ENCODE measurements around the gene SLC13A5.
"Not testable (repeated sequence)": the region's sequence is repeated elsewhere in the genome, so short reads cannot be mapped to it uniquely, and the experiment has no call there.

Gene SLC13A5

DNA sequence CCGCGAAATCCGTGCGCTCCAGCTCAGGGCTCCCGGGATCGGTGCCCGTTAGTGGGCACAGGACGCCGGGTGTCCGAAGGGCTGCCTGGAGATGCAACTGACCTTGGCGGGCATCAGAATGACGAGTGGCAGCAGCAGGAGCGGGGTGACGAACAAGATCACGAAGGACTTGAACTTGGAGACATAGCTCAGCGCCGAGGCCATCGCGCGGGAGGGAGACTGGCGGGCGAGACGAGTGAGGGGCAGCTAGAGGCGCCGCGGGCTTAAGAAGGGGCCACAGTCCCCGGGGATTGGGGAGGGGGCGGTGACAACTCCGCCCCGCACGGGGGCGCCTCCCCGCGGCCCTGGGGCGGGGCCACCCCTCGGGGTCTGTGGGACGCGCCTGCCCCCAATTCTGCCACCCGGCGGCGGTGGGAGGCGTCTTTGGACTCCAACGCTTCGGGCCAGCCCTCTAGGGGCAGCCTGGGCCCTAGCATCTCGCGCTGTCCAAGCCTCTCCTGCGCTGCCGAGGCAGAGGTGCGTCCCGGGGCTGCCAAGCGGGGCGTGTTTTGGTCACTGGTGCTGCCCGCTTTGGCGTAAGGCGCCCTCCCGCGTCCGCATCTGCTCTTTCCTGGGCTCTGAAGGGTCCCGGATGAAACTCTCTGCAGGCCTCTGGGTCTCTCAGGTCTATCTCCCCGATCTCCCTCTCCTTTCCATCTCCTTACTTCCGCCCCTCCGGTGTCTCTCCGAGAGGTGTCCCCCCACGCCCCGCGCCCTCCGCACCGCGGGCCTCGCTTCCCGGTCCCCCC lies at the start of gene SLC13A5:
SLC13A5 (minus strand) TSS at position 240 of the 788 bp plus-strand sequence; CDS start at position 204, 36 bp downstream.
- peak; percentile 82 for DNase-seq (ENCODE audit: low spot score)

DNA sequence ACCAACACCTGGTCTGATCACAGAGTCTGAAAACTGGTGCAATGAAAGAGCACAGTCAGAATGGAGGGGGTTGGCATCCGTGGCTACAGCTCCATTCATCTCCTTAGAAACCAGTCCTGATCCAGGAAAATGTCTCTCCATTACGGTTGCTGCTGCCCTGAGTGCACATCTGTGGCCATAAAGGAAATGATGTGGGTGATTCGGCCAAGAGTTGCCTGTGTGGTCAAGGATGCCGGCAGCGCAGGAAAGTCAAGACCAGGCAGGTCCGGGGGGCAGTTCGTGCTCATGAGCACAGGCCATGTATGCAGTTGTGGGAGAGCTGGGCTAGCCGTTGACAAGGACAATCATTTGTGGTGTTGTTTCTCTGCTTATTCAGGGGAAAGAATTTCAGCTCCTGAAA lies 48.6 kb upstream of the SLC13A5 start:
- no peak for DNase-seq (ENCODE audit: low spot score)

DNA sequence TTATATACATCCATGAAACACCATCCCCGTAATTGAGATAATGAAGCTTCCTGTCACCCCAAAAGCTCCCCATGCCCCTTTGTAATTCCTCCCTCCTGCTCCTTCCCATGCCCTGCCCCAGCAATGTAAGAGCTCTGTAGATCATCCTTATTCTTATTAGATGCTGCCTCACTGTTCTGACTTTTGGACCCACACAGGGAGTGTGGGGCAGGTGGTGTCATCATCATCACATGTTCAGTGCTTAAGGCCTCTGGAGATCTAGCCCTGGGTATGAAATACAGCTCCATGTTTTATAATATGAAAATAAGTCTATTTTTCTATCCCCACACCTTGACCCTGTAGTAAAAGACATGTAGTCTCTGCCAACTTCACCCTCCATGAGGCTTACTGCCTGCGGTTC lies 44.6 kb upstream of the SLC13A5 start:
- DNase-seq (ENCODE audit: low spot score): no peak

DNA sequence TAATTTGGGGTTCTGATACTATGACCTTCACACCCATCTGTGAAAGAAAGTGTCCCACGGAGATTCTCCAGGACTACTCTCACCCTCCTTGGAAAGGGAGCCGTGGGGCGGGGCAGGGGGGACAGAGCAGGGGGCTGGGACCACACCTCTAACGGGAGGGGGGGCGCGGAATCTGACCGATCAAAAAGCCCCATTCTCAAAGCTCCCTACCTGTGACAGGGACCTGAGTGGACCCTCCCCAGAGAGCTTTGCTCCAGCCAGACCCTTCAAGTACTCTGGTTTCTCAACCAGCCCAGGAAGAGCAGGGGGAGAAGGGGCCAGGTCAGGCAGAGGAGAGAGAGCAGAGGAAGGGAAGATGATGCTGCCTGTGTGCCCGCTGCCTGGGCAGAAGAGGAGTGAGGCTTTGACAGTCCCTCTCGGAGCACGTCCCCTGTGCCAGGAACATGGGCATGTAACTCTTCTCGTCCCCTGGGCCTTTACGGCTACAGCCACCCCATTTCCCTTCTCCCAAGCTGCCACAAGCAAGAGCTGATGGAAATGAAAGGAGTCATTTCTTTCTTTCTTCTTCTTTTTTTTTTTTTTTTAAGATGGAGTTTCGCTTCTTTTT lies 43.4 kb upstream of the SLC13A5 start:
- no peak for DNase-seq (ENCODE audit: low spot score)

DNA sequence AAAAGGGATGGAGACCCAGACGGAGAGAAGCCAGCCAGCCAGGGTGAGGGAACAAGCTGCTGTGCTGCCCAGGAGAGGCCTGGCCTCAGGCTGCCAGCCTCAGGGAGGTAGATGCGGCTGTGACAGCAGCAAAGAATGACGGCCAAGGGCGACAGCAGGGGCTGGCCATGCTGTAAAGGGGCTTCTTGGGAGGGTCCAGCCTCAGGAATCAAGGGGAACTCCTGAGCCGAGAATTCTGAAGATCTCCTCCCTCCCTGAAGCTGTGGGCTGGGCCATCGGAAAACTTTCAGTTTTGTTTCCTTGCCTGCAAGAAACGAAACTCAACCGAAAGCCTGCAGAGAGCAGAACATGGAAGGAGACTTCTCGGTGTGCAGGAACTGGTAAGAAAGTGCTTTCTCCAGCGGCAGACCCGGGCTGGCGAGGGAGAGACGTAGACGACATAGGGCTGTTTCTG lies 42.6 kb upstream of the SLC13A5 start, which contains the start of gene XAF1:
XAF1 (plus strand) TSS at position 316 of the 454 bp plus-strand sequence; CDS start at position 349, 33 bp downstream.
- DNase-seq (ENCODE audit: low spot score): no peak

DNA sequence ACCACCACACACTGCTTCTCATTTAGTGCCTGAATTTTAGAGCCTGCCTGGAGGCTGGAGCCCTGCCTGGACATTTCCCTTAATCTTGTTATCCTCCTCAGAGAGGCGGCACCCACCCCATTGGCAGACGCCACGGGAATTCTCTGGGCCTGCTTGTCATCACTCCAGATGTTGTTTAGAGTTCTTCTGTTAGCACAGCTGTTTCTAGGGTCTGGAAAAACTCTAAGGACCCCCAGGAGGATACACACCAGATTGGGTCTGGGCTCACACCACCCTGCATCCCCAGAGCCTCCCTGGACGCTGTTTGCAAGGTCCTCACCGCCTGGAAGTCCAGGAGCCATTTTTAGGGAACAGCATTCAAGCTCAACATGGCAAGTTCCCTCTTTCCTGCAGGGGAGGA lies 42.1 kb upstream of the SLC13A5 start:
- no peak for DNase-seq (ENCODE audit: low spot score)

DNA sequence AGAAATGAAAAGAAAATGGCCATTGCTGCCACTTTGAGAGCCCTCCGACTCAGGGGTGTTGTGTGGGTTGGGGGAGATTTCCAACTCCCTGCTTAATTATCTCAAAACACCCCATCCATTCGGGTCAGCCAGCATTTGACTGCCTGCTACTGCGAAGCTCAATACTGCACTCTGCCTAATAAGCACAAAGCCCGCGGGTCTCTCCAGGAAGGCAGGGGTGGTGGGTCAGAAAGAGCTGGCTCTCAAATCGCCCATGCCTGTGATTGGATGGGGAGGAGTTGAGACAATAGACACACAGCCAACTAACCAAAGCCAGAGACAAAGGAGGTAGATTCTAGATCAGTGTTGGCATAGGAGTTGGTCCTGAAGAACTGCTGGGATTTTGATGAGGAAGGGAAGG lies 40.4 kb upstream of the SLC13A5 start:
- DNase-seq (ENCODE audit: low spot score): no peak

DNA sequence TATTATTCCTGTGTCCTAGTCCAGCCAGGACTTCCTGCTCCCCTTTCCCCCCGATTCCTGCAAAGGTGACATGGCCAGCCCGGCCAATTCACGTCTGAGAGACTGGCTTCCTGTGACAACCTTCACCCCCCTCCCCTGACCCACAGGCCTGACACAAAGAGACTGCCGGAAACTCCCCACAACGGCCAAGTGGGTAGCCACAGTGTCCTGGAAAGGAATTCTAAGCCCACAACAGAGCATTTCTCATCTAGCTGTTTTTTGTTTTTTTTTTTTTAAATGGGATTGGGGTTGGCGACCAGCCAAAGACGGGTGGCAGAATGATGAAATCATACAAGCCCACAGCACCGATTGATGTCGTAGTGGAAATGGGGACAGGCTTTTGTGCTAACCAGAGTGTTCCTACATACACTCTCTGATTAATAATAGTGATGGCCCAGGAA lies 39.9 kb upstream of the SLC13A5 start:
- DNase-seq (ENCODE audit: low spot score): no peak

DNA sequence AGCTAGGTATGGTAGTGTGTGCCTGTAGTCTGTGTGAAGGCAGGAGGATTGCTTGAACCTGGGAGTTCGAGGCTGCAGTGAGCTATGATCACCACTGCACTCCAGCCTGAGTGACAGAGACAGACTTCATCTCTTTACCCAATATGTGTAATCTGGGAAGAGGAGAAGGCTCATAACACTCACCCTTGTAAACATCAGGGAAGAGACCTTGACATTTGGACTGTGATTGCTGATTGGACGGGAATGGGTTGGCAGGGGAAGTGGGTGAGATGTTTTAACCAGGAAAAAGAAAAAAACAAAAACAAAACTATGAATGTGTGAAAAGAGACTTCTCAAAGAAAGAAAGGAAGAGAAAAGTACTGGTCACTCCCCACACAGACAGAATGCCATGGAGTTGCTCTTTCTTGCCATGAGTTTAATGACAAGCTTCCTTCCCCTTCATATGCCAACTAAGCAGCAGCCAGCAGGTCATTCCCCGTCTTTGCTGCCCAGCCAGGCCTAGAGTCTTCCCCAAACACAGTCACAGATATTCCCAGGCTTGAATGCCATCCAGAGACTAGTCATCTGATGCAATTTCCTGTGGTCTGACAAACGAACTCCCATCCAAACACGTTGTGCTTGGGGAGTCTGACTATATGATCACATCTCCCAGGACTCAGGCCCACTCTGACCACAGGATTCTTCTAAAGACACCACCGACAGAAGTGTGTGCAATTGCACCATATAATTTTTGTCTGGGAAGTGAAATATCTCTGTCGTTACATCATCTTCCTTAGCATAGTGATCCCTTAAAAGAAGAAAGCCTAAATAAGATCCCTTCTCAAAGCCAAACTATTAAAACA lies 39.1 kb upstream of the SLC13A5 start:
- no peak for DNase-seq (ENCODE audit: low spot score)

DNA sequence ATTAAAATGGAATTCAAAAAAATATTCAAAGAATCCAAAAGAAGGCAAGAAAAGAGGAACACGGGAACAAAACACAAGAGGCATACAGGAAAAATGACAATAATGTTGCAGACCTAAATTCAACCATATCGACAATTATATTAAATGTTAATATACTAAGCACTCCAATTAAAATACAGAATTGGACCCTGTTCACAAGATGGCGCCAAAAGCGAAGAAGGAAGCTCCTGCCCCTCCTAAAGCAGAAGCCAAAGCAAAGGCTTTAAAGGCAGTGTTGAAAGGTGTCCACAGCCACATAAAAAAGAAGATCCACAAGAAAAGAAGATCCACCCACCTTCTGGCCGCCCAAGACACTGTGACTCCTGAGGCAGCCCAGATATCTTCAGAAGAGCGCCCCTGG lies 36.4 kb upstream of the SLC13A5 start:
- DNase-seq (ENCODE audit: low spot score): no peak

DNA sequence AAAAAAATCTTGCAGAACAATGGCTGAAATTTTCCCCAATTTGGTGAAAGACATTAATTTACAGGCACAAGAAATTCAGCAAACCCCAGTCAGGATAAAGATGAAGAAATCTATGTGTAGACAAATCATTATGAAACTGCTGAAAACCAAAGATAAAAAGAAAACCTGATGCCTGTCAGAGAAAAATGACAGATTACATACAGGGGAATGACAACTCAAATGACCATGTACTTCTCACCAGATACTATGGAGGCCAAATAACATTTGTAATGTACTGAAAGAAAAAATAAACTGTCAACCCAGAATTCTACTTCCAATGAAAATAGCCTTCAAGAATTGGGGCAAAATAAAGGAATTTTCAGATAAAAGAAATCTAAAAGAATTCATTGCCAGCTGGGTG lies 35.4 kb upstream of the SLC13A5 start:
- DNase-seq (ENCODE audit: low spot score): no peak

DNA sequence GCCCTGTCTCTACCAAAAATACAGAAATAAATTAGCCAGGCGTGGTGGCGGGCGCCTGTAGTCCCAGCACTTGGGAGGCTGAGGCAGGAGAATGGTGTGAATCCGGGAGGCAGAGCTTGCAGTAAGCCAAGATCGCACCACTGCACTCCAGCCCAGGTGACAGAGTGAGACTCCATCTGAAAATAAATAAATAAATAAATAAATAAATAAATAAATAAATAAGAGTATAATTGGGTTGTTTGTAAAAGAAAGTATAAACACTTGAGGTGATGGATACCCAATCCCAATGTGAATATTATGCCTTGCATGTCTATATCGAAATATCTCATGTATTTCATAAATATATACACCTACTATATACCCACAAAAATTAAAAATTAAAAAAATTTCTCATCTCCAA lies 33.5 kb upstream of the SLC13A5 start:
- DNase-seq (ENCODE audit: low spot score): not testable (repeated sequence)

DNA sequence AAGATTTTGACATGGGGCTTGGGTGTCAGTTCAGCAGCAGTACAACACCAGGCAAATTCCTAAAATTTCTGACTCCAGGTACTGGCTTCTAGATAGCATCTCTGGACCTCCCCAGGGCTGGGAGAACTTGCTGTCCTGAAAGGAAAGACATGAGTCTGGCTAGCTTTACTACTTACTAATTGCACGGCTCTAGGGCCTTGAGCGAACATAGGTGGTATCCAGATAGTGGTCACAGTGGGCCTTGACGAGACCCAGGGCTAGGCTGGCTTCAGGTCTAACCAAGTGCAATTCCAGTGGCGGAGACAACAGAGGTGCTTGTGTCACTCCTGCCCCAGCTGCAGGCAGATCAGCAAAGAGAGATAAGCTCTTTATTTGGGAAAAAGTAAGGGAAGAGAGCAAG lies 16.4 kb upstream of the SLC13A5 start:
- DNase-seq (ENCODE audit: low spot score): no peak

DNA sequence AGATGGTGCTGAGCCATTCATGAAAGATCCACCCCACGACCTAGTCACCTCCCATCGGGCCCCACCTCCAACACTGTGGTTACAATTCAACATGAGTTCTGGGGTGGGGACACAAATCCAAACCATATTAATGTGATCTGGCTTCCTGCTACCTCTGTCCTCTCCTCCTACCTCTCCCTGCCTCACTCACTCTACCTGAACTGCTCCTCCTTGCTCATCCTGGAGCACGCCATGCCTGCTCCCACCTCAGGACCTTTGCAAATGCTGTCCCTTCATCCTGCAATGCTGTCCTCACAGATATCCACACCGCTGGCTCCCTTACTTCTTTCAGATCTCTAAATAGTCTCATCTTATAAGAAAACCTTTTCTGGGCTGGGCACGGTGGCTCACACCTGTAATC lies 10.8 kb upstream of the SLC13A5 start:
- no peak for DNase-seq (ENCODE audit: low spot score)

DNA sequence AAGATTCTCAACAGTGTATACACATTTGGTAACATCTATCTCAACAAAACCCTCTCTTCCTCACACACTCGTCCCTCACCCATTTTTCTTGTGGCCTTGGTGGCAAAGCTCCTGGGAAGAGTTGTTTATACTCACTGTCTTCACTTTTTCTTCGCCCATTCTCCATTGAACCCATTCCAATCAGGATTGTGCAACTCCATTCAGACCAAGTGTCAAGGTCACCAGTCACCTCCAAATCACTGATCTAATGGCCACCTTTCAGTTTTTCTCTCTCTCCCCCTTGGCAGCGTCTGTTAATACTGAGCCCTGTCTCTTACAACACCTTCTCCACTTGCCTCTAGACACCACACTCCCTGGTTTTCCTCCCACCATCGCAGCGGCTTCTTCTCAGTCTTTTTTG lies 8.6 kb upstream of the SLC13A5 start:
- no peak for DNase-seq (ENCODE audit: low spot score)

DNA sequence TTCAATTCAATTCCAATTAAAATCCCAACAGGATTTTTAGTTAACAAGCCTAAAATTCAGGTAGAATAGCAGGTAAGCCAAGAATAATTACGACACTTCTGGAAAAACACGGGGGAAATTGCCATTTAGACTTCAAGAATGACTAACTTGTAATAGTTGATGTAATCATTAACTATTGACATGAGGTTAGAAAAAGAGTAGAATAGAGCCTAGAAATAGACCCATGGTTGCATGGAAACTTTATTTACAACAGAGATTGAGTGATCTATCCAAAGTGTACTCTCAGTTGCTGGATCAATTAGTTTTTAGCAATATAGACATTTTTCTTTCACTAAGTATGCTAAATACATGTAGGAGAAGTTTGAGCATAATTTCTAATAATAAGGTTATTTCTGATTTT lies 3.6 kb upstream of the SLC13A5 start:
- DNase-seq (ENCODE audit: low spot score): no peak

DNA sequence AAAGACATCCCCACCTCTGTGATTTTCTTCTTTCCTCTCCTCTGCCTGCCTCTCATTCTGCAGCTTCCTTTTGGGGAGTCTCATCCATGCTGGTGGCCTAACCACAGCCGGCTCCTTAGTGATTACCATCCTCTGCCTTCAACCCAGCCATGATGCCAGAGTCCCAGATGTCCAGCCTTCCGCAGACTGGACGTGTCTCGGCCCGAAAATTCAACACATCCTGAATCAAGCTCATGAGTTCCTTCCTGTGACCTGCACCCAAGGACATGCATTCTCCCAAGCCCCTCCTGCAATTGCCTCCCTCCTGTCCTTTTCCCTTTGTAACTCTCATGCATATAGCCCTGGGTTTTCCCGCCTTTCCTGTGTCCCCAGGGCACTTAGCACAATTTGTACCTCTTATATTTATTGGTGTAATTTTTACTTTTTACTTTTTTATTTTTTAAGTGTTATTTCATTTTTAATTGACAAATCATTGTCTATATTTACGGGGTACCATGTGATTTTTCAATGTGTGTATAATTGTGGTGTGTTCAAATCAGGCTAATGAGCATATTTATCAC lies 1.2 kb upstream of the SLC13A5 start:
- no peak for DNase-seq (ENCODE audit: low spot score)

DNA sequence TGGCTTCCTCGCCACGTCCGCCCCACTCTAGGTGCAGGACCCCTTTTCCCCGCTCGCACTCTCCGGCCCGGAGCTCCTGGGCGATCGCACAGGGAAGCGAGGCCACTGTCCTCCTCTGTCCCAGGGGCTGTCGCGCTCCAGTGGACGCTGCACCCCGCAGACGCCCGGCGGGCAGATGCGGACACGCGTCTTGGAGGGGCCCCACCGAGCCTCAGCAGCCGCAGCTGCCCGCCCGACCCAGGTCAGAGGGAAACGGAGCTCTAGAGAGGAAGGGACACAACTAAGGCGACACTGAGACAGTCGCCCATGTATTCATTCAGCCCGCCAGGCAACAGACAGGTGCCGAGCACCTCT lies 726 bp upstream of the SLC13A5 start:
- DNase-seq (ENCODE audit: low spot score): no peak

DNA sequence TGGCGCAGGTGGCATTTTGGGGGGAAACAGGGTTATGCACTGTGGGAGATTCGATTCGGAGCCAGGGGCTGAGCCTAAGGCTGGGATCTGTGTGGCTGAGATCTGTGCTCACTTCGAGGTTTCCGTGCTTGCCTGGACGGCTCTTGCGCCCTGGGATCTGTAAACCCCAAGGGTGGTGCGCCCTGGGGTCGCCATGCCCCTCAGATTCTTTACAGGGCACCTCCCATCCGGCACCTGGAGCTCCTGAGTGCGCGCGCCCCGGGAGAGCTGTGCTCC lies 377 bp downstream of the SLC13A5 start:
- no peak for DNase-seq (ENCODE audit: low spot score)

DNA sequence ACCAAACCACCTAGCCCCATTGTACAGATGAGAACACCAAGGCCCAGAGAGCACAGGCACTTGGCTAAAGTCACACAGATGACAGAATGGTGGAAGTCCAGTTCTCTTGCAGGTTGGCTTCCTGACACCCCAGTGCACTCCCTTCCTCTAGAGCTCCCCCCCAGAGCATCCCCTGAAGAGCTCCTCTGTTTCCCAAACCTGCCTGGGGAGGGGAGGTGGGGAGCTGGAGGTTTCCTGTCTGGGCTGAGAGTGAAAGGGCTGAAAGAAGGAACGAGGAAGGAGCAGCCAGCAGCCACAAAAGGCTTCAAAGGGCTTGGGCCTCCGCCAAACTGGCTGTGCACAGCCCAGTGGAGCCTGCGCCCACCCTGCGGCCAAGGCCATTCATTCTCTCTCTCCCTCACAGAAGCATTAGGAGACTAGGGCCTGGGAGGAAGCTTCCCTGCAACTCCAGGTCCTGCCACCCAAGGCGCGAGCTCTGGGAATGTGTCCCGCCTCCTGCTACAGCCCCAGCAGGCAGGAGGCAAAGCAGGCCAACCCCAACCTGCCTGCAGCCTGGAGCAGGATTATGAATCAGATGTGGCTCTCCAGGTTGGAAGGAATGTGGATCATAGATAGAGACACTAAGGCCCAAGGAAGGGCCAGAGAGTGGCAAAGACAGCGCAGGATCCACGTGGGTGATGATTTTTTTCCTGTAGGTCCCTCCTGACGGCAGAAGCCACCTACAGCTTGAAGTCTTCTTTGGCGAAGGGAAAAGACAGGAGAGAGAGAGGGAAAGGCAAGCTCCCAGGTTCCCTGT lies 913 bp downstream of the SLC13A5 start:
- DNase-seq (ENCODE audit: low spot score): peak; percentile 68

DNA sequence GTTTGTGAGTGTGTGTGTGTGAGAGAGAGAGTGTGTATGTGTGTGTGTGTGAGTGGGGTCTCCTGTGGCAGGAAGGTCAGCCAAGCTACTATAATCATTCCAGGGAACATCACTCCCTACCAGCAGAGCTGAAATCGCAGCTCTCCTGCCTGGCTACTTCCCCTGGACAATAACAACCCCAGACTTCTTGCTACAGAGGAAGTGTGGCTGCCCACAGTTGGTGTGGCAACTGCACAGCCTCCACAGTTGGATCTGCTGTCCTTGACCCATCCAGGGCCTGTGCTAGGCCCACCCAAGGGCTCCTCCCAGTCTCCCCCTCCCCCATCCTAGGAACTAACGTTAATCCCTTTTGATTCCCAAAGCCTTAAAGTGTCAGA lies 1.5 kb downstream of the SLC13A5 start:
- DNase-seq (ENCODE audit: low spot score): no peak

DNA sequence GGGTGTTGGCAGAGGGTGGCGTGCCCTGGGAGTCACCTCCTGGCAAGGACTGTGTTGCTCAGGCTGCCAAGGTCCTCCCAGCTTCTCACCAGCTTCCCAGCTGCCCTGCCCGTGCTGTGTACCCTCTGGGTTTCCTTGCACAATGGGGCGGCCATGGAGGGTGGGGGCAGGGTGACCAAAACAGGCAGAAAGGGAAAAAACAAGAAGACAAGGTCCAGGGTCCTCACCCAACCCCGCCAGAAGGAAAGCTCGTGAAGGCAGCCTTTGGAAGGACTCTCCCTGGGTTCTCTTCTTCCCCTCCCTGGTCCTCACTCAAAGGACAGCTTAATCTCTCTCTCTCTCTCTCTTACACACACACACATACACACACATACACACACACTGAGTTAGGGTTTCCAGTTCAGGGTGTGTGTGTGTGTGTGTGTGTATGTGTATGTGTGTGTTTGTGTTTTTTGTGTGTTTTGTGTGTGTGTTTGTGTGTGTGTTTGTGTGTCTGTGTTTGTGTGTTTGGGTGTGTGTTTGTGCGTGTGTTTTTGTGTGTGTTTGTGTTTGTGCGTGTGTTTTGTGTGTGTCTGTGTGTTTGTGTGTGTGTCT lies 2.0 kb downstream of the SLC13A5 start:
- no peak for DNase-seq (ENCODE audit: low spot score)
